ENCODE data around the gene RSPH6A.
"Not testable (repeated sequence)": the region's sequence is repeated elsewhere in the genome, so short reads cannot be mapped to it uniquely, and the experiment has no call there.

The RSPH6A gene

GRCh38 chr19:45764475-45764874 is 50.6 kb downstream of the RSPH6A start:
- DNase-seq = no peak

- DNase-seq = no peak
Measured at GRCh38 chr19:45763691-45764294, 51.3 kb downstream of the RSPH6A start.

GRCh38 chr19:45762870-45763631 is 52.1 kb downstream of the RSPH6A start:
- no peak for DNase-seq

- no peak for DNase-seq
Measured at GRCh38 chr19:45761714-45762113, 53.4 kb downstream of the RSPH6A start.

GRCh38 chr19:45758921-45759320 is 56.2 kb downstream of the RSPH6A start:
- DNase-seq = no peak

- DNase-seq = no peak
Measured at GRCh38 chr19:45757695-45758094, 57.4 kb downstream of the RSPH6A start.

- no peak for DNase-seq
Measured at GRCh38 chr19:45754323-45754722, 60.8 kb downstream of the RSPH6A start.

- DNase-seq = no peak
Measured at GRCh38 chr19:45753548-45753947, 61.6 kb downstream of the RSPH6A start.

- no peak for DNase-seq
Measured at GRCh38 chr19:45752639-45753038, 62.5 kb downstream of the RSPH6A start.

- not testable (repeated sequence) for DNase-seq
Measured at GRCh38 chr19:45751483-45751882, 63.6 kb downstream of the RSPH6A start.

- DNase-seq = no peak
Measured at GRCh38 chr19:45747513-45747912, 67.6 kb downstream of the RSPH6A start.

GRCh38 chr19:45746866-45747265 is 68.2 kb downstream of the RSPH6A start:
- no peak for DNase-seq
